B cell (primary cell): ENCODE data around the gene EVI2A.

Experiments used
- EZH2 ChIP-seq: IDR thresholded peaks from 2 replicates; pipeline ENCODE4 v1.6.1; 2012; ENCODE audit warnings: borderline replicate concordance, low read depth, mild to moderate bottlenecking, moderate library complexity, low read length; ENCODE audit not compliant: insufficient read depth, poor library complexity, severe bottlenecking
- TF ChIP-seq, protein P1 (sequence below): fragments of 200-600 bp; IDR thresholded peaks from one replicate; pipeline ENCODE4 v1.8.0; 2022; ENCODE audit warnings: antibody characterized with exemption, mild to moderate bottlenecking

DNA sequence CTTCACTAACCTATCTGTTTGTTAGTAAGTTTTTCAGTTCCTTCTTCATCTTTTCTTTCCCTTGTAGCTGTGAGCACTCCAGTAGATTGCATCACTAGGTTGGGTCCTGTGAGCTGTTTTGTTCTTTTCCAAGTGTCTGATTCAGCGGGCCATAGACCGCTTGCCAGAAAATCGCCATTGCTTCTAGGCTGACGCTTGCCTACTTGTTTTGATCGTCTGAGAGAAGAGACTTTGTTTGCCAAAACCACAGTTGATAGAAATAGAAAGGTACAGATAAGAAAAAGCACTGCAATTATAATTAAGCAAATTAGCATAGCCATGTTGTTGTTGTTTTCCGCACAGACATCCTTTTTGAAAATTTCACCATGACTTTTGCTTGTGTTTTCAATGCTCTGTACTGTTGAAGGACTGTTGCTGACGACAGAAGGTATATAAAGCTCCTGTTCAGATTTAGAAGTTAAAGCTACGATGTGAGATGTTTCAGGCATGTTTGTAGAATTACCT is 3.1 kb downstream of the EVI2A start:
- TF ChIP-seq, protein P1, sequence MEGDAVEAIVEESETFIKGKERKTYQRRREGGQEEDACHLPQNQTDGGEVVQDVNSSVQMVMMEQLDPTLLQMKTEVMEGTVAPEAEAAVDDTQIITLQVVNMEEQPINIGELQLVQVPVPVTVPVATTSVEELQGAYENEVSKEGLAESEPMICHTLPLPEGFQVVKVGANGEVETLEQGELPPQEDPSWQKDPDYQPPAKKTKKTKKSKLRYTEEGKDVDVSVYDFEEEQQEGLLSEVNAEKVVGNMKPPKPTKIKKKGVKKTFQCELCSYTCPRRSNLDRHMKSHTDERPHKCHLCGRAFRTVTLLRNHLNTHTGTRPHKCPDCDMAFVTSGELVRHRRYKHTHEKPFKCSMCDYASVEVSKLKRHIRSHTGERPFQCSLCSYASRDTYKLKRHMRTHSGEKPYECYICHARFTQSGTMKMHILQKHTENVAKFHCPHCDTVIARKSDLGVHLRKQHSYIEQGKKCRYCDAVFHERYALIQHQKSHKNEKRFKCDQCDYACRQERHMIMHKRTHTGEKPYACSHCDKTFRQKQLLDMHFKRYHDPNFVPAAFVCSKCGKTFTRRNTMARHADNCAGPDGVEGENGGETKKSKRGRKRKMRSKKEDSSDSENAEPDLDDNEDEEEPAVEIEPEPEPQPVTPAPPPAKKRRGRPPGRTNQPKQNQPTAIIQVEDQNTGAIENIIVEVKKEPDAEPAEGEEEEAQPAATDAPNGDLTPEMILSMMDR = no peak
- TF ChIP-seq EZH2 = no peak
